Effector CD8-positive, alpha-beta T cell (primary cell): ENCODE data around the gene RBMS3.

Experiments
- DNase-seq: peaks from one replicate; lab custom pipeline; 2025; lab: John Stamatoyannopoulos, UW

Gene RBMS3

DNA sequence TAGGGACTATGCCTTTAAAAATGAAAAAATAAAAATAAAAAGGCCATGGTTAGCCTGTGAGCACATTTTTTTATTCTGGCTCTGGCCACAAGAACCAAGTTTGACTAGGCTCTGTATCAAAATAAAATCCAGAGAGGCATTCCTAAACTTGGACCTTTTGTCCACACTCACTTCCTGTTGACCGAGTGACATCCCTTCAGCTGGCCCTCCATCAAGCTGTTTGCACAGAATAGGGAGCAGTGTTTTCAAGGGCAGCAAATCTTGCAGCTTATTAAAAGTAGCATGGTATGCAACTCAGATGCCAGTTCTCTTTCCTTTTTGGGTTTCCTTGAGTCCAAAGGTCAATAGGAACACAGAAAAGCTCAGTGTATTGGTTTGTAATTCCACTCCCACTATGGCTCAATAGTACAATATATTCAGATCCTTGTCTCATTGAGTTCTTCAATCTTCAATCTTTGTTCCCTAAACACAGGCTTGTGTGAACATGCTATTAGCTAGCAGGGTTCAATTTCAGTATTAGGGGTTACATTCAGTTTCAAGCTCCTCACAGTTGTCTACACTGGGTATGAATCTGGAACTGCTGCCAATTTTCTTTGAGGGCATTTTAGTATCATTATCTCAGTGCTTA lies 244.5 kb downstream of the RBMS3 start:
- no peak for DNase-seq

DNA sequence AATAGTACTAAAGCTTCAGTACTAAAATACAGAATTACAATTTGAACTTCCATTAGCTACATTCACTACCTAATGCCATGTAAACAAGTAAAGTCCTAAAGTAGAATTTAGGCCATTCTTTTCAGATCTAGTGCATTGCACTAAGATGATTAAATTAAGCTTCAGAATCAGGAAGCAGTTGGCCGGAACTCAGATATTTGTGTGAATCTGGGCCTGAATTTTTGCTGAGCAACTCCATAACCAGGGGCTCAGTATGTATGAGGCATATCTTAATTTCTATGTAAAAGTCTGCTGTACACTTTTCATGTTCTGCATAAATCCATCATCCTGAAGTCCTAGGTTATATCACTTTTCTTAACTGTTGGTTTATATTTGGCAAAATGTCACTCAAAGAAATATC lies 246.4 kb downstream of the RBMS3 start:
- no peak for DNase-seq

DNA sequence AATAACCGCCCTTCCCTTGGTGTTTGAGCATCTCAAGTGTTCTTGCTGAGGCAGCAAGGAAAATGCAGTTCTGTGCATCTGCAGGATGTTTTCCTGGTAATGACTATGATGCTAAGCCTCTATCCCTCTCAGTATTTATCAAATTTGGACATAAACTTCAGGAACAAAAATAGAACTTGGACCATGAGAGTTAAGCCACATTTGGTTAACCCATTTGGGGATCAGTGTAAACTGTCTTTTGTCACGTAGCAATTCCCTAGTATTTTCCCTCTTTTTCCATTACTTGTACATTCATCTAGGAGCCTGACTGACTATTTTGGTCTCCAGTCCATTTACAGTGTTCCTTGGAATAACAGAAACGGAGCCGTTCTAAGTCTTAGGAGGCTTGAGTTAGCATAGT lies 250.8 kb downstream of the RBMS3 start:
- DNase-seq = no peak

DNA sequence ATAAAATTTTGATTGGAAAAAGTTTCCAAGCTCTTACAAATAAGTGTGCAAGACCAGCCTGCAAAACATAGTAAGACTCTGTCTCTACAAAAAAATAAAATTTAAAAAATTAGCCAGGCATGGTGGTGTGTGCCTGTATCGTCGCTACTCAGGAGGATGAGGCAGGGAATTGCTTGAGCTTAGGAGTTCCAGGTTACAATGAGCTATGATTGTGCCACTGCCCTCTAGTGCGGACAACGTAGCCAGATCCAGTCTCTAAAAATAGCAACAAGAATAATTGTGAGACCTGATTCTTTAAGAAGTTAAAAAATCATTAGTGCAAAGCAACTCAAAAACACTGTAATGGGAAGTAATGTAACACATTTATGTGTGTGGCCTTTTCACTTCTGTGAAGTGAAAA lies 251.6 kb downstream of the RBMS3 start:
- DNase-seq = no peak

DNA sequence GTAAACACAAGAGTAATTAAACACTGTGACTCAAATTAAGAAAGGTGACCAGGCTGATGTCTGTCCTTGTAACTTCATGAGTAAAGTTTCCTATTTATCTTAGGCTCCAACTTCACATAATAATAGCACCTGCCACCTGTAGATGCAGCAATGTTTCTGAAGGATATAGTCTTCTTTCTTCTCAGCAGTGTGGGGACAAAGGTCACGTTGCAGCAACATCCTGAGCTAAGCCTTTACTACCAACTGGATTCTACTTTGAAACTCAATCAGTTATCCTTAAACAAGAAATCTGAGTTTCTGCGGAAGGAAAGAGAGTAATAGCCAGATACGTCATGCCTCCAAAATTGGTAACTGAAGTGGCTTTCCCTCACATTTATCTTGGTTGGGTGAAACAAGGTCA lies 253.1 kb downstream of the RBMS3 start:
- no peak for DNase-seq

DNA sequence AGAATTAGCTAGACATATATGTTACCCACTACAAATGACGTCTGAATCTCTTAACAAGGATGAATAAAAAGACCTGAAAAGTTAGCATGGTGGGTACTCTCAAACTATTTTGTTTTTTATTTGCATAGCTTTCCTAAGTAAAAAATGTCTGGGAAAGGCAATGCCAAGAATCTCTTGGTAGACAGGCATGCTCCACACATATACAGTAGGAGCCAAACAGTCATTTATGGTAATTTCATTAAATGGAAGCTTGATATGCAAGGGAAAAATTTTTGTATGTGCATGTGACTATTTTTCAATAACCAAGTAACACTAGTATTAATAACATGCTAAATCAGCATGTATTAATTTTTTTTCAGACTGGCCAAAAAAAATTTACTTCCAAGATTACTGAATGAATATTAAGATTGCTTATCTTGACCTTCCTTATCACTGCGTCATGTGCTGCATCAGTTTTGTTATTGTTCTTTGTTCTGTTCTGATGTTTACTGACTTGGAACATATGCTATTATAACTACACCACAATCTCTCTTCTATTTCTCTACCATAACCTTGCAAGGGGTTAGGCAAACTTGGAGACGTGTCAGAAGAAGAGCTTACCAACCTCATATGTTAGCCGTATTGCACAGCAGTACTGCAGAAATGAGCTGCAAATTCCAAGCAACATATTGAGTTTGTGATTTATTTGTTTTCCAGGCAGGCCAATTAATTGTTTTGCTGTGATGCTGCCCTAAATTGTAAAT lies 255.3 kb downstream of the RBMS3 start:
- no peak for DNase-seq

DNA sequence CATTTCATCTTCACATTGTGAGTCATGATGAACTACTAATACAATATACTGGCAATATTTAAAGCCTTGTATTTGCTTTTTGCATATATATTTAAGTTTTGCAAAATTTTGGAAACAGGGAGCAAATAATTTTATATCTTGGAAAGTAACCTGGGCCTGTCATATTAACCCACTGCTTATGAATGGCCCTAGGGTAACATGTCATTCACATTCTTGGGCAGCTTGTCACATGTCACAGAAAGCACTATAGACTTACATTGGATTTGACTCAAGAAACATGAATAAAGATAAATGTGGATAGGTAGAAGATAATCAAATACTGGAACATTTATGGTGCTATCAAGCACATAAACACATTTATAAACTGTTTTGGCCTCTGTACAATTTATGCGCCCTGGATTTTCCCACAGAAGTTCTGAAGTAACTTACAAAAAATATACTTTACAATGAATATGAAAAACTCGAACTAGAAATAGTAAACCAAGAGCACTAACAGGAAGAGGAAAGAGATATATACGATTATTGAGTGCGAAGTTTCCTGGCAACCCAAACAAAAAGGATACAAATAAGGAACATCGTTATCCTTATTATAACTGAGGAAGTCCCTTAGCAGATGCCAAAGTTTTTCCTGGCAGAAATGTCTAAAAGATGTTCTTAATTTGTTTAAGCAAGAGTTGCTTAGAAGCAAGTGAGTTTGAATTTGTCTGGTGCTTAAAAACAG lies 257.2 kb downstream of the RBMS3 start:
- DNase-seq = no peak

DNA sequence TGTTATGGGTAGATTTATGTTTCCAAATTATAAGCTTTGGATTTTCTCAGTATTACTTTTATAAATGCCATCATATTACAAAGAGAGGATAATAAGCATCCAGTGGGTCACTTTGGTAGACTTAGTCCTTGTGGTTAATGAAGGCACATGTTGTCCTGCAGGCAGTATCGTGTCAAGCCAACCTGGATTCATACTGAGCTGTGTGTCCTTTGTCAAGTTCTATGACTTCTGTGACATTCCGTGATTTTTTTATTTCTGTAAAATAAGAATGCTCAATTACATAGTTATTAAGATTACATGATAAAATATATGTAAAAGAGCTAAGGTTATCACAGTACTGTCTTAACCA lies 257.7 kb downstream of the RBMS3 start:
- DNase-seq = no peak

DNA sequence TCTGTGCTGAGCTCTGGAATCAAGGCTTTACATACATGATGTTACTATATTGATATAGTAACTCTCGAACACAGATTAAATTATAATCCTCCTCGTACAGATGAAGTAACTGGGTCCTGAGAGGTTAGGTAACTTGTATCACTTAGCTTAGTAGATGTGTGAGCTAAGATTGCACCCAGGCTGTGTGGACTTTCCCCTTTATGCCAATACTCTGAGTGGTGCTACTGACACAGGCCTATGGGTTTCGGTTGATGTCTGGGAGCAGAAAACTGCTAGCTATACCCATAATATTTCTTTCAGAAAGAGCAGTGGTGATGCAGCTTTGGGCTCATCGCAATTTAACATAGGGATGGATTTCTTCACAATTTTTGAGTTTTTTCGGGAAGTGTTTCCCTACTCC lies 259.7 kb downstream of the RBMS3 start:
- no peak for DNase-seq

DNA sequence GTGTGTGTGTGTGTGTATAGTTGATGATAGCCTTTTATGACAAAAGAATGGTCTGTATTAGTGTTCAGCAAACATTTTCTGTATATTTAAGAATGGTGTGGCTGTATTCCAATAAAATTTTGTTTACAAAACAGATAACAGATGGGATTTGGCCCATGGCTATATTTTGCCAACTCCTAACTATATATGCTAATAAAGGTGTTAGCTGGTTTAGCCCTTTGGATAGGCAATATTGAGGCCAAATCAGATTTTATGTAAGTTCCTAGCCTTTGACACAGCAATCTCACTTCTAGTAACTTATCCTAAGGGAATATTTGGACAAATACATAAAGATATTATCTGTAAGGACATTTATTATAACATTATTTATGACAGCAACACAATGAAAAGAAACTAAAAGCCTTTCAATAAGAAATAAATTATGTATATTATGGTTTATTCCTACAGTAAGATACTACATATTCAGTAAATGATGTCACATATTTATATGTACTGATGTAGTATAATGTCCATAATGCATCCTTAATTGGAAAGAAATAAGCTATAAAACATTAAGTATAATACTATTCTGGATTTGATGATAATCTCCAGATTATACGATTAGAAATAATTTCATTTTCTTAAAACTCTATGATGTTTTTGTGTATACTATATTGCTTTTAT lies 264.0 kb downstream of the RBMS3 start:
- no peak for DNase-seq

DNA sequence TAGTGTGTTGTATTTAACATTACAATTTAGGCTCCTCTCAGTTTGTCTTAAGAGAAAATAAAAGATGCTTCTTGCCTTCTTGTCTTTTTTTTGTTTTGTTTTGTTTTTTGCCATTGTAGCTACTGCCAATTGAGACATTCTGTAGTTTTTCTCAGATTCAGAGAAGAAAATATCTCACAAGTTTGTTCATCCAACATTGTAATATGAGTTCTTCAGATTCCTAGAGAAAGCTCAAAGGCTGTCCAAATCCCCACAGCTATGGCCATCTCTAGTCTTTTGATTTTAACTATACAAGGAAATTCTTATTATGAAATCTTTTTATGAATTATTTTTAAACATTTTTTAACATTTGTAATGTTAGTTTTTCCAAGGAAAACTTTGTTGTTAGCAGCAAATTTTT lies 264.7 kb downstream of the RBMS3 start:
- DNase-seq = no peak

DNA sequence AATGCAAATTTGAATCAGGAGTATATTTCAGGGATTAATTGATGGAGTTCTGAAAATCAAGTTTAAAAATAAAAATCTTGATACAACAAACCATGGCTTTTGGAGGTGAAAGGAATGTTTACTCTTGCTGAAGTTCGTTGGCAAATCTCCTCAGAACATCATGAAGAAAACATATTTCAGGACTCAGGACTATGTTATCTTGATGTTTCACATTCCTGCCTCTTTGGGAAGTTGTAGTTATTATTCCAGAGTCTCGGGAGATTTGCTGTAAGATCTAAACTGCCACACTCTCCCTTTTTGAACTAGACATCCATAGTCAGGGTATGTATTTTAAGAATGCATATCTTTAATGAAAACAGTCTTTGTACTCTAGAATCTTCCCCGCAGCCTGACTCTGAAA lies 271.2 kb downstream of the RBMS3 start:
- DNase-seq = no peak

DNA sequence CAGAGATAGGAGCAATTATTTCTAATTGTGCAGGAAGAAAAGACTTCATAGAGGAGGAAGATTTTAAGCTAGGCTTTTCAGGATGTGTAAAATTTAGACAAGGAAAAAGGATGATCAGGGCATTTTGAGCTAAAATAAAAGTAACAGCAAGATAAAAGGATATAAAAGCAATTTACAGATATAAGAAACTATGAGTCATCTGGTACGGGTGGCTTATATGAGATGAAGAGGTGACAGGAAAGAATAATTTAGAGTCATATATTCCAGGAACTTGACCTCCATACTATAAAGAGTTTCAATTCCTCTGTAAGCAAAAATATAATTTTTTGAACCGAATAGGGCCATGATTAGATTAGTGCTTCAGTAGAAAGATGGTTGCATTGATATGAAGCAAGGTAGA lies 273.7 kb downstream of the RBMS3 start:
- no peak for DNase-seq

DNA sequence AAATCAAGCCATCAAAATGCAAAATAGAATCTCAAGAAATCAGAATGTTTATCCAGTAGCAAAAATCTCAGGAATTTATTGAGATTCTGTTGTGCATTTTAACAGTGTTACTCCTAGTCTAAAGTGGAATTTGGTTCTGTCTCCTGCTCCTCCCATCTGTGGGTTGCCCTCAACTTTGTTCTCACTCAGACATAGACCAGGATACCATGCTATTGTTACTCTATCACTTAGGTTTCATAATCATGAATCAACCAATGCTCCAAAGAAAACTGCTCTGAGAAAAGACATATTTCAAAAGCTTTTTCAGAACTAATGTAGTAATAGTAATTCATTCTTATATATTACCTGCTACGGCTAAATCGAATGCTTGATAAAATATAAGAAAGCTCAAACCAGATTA lies 274.7 kb downstream of the RBMS3 start:
- no peak for DNase-seq

DNA sequence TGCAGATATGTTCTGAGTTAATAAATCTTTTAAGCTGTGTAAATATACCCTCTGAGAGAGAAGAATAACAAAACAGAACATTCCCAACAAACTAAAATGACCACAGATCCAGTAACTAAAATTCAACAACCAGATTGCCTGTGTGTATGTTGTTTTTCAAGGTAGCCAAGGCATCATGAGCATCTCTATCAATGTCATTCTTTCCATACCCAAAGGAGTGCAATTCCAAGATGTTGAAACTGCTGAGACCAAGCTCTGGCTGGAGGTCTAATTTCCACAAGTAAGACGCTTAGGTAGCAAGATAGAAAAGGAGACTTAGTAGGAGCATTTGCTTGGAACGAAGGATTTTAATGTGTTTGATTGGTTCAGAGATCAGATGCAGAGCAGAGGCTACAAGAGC lies 276.3 kb downstream of the RBMS3 start:
- no peak for DNase-seq

DNA sequence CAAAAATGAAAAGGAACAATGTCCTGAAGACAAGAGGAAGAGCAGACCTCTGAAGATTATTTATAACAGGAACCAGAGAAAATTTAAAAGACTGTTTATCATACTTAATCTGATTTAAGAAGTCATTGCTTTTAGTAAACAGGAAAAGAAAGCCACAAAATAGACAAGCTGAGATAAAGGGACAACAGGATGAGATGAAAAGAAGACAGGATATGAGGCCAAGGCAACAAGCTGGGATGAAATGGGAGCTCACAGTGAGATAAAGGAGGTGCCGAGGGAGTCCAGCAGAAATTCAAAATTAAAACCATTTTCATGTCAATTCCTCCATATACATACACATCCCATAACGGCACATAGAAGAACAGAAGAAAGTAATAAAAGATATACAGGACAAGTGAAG lies 277.0 kb downstream of the RBMS3 start:
- no peak for DNase-seq

DNA sequence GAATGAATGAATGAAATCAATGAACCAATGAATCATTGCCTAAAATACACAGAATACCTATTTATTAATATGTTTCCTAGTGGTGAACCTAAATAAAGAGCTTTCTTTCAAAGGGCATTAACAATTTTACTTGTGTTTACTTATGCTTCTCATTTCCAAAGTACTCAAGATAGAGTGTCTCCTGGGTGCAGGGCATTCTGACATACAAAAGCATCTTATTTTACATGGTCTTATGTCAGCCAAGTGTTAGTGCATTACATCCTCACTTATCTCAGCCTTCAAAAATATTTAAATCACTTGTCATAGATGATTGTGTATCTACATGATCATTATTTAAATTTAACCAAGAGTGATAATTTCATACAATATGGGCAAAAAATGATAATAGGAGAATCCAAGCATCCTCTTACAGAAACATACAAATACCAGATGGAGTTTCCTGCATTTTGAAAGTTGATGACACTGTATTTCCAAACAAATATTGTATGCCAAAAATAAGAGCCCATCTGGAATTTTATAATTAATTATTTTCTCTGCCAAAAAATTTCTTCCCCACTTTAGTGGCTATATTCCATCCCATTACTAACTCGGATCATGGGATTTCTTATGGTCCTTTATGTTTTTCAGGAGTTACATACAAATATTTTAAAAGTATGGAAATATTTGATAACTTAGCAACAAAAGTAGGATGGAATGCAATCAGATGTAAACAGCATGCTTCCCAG lies 279.0 kb downstream of the RBMS3 start:
- DNase-seq = no peak

DNA sequence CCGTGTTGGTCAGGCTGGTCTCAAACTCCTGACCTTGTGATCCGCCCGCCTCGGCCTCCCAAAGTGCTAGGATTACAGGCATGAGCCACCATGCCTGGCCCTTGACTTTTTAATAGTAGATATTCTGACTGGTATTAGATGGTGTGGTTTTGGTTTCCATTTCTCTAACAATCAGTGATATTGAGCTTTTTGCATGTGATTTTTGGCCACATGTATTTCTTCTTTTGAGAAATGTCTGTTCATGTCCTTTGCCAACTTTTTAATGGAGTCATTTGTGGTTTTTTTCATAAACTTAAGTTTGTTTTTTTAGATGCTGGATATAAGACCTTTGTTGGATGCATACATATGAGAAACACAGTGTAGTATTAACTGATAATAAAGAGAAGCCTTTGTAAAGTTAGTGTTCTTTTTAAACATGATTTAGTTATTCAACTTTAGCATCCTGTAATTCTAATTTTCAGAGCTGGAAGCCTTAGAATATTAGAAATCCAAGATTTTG lies 280.8 kb downstream of the RBMS3 start:
- DNase-seq = no peak

DNA sequence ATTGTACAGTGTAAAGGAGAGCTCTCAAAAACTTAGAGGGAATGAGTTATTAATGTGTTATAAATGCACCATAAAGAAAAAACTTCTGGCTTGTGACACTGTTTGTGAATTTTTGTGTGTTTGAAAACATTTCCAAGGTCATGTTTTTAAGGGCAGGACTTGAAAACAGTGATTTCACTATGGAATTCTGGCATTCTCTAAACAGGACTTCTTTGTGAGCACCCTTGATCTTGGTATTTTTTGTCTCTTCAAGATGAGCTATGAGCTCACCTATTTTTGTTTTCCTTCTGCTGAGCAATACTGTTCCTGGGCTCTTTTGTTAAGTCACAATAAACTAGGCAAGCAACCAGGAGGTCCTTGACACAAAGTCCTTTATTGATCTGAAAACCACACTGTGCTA lies 284.4 kb downstream of the RBMS3 start:
- no peak for DNase-seq

DNA sequence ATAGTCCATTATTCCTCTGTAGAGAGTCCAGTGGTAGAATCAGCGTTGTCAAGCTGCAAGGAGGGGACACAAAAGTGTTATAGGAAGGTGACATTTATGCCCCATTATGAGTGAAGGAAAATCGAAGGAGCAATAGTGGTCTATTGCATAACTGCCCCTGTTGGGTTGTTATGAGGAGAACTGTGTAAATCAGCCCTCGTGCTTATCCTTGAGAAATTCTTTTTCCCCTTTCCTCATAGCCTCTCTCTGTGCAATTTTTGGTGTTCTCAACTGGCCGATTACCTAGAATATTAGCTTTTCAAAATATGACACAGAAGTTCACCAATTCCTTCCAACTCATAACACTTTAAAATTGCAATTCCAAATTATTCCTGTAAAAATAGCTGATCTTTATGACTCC lies 286.6 kb downstream of the RBMS3 start:
- DNase-seq = no peak

DNA sequence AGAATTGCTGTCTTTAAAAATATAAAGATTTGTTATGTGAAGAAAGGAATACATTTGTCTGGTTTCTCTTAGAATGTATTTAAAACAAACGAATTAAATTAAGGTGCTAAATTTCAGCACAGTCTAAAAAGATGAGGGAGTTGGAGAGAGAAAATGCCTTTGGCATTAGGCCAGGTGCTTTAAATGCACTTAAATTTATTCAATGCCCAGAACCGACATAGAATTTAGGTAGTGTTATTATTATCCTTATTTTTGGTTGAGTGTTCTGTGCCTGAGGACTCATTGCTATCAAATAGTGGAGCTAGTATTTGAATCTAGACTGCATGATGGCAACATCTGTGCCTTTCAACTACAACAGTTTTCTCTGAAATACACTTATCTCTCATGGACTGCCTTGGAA lies 287.5 kb downstream of the RBMS3 start:
- no peak for DNase-seq

DNA sequence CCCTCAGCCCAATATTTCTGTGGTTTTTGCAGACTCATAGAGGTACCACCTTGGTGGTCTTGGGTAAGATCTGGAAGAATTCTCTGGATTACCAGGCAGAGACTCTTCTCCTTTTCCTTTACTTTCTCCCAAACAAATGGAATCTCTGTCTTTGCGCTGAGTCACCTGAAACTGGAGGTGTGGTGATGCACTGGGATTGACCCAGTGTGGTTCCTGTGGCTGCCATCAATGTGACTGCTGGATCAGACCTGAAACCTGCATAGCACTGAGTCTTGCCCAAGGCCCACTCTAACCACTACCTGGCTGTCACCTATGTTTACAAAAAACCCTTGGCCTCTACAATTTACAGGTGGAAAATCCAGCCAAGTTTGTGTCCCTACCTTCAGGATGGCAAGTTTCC lies 295.3 kb downstream of the RBMS3 start:
- DNase-seq = no peak
